K562 treated with DMSO at 1 percent for 24 hours (cell line): ENCODE results near the gene SEC14L6. TPM values are rescaled to one million over a fixed set of nuclear protein-coding genes. Genes with fewer than 3 reads are reported as not detected.

Experiments
- total RNA-seq: library from RNA; unstranded; fragments of 300-600 nt; gene quantifications from 2 replicates; pipeline ENCODE4 v1.2.3, GENCODE V29; 2022; ENCODE audit warnings: low read depth; ENCODE audit not compliant: insufficient read depth

Gene SEC14L6
- 0.96 and 1.3 TPM in 2 replicates for total RNA-seq

GRCh38 chr22:30546616-30547015, at the start of gene SEC14L6:
Gene SEC14L6 (minus strand): TSS chr22:30546741. CDS start chr22:30546682, 59 bp downstream.

GRCh38 chr22:30591588-30592359, 45.2 kb upstream of the SEC14L6 start, which contains the start of gene PES1:
Gene PES1 (minus strand): TSS chr22:30591910. CDS start chr22:30591833, 77 bp downstream.

GRCh38 chr22:30574095-30574981, 27.8 kb upstream of the SEC14L6 start, which contains the start of gene GAL3ST1:
Gene GAL3ST1 (minus strand): TSS chr22:30574665. CDS start chr22:30557392, 17,273 bp downstream.

Other genes with a start within 250 kb of the SEC14L6 start
- gene TBC1D10A, start 219.8 kb downstream of the SEC14L6 start, total RNA-seq = 23.3 and 23.6 TPM in 2 replicates
- gene SF3A1, start 189.8 kb downstream of the SEC14L6 start, total RNA-seq = 62.4 and 62.8 TPM in 2 replicates
- 2.1 and 2.4 TPM in 2 replicates for gene CCDC157, start 189.7 kb downstream of the SEC14L6 start, total RNA-seq
- gene RNF215, start 159.3 kb downstream of the SEC14L6 start, total RNA-seq = 6.0 and 7.2 TPM in 2 replicates
- 0.13 and 0.34 TPM in 2 replicates for gene SEC14L2, start 149.7 kb downstream of the SEC14L6 start, total RNA-seq
- 40.7 and 46.3 TPM in 2 replicates for gene MTFP1, start 121.0 kb downstream of the SEC14L6 start, total RNA-seq
- gene SEC14L3, start 74.7 kb downstream of the SEC14L6 start, total RNA-seq = not detected in 2 replicates
- gene SEC14L4, start 41.0 kb downstream of the SEC14L6 start, total RNA-seq = not detected in 2 replicates
- 7.6 and 8.3 TPM in 2 replicates for gene GAL3ST1, start 27.9 kb upstream of the SEC14L6 start, total RNA-seq
- gene PES1, start 45.2 kb upstream of the SEC14L6 start, total RNA-seq = 45.7 and 45.8 TPM in 2 replicates
- gene TCN2, start 60.4 kb upstream of the SEC14L6 start, total RNA-seq = 3.7 and 4.4 TPM in 2 replicates
- 4.5 and 4.6 TPM in 2 replicates for gene SLC35E4, start 89.0 kb upstream of the SEC14L6 start, total RNA-seq
- 2.6 and 2.8 TPM in 2 replicates for gene DUSP18, start 121.1 kb upstream of the SEC14L6 start, total RNA-seq
- gene OSBP2, start 148.1 kb upstream of the SEC14L6 start, total RNA-seq = 22.8 and 23.6 TPM in 2 replicates